Body of pancreas (tissue), 4 donors: ENCODE data around the gene MAP3K5.

ENCODE experiments used
- POLR2A ChIP-seq, 3 donors: fragments of 450-650 bp; IDR thresholded peaks; one replicate each; pipeline ENCODE4 v1.6.1; 2016; ENCODE audit warnings: antibody characterized with exemption in 3 of 3, mild to moderate bottlenecking in 2 of 3
- TF ChIP-seq, protein P1 (sequence below), 7 experiments: fragments of 450-650 bp in 4 of 7; fragments of 200-600 bp in 3 of 7; sonication (generic) in 3 of 7; IDR thresholded peaks; one replicate each; pipeline ENCODE4 v1.5.1; 2016 to 2019; ENCODE audit warnings: antibody characterized with exemption in 7 of 7

DNA sequence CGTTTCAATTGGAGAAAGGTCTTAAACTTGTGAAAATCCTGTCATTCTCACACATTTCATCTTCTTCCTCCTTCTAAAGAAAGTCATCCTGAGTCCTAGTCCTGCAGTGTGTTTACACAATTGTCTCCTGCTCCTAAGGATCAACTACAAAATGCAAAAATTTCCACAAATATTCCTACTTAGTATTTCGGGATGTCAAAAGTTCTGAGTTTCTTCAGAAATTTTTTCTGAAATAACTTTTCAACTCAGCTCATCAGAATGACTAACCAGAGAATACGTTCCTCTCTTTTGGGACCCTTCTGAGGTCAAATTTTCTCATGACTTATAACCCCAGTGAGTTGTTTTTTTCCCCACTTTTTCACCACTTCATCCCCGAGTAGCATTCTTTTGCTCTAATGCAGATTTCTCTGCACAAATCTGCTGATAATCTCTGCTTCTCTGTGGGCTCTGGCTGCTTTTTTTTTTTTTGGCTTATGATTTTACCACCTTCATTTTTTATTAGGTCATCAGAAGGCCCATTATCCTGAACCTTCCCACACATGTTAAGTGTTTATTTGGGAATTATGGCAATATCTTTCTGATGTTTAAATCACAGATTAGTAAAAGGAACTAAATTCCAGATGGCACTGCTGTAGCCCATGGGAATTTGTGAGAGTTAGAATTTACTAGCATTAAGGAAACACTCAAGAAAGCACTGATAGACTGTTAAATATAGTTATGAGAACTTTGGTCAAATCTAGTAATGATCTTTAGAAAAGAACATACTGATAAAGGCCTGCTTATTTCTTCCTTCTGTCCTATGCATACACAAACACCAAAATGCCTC, 41.4 kb downstream of the MAP3K5 start:
- no peak for TF ChIP-seq POLR2A (IDR thresholded peaks at IDR 0.05)
- TF ChIP-seq, protein P1, sequence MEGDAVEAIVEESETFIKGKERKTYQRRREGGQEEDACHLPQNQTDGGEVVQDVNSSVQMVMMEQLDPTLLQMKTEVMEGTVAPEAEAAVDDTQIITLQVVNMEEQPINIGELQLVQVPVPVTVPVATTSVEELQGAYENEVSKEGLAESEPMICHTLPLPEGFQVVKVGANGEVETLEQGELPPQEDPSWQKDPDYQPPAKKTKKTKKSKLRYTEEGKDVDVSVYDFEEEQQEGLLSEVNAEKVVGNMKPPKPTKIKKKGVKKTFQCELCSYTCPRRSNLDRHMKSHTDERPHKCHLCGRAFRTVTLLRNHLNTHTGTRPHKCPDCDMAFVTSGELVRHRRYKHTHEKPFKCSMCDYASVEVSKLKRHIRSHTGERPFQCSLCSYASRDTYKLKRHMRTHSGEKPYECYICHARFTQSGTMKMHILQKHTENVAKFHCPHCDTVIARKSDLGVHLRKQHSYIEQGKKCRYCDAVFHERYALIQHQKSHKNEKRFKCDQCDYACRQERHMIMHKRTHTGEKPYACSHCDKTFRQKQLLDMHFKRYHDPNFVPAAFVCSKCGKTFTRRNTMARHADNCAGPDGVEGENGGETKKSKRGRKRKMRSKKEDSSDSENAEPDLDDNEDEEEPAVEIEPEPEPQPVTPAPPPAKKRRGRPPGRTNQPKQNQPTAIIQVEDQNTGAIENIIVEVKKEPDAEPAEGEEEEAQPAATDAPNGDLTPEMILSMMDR (IDR thresholded peaks at IDR 0.05) = no peak
